Uterine smooth muscle cell (primary cell): ENCODE results near the gene TIMM9. TPM values are rescaled to one million over a fixed set of nuclear protein-coding genes. Genes with fewer than 3 reads are reported as not detected.

Experiments
- total RNA-seq: library from RNA; depleted of rRNA; stranded (reverse); fragments of >200 nt; gene quantifications from 2 replicates; pipeline ENCODE4 v1.2.3, GENCODE V29; 2014

Gene TIMM9, protein sequence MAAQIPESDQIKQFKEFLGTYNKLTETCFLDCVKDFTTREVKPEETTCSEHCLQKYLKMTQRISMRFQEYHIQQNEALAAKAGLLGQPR
- 16.2 and 20.9 TPM in 2 replicates for total RNA-seq

DNA sequence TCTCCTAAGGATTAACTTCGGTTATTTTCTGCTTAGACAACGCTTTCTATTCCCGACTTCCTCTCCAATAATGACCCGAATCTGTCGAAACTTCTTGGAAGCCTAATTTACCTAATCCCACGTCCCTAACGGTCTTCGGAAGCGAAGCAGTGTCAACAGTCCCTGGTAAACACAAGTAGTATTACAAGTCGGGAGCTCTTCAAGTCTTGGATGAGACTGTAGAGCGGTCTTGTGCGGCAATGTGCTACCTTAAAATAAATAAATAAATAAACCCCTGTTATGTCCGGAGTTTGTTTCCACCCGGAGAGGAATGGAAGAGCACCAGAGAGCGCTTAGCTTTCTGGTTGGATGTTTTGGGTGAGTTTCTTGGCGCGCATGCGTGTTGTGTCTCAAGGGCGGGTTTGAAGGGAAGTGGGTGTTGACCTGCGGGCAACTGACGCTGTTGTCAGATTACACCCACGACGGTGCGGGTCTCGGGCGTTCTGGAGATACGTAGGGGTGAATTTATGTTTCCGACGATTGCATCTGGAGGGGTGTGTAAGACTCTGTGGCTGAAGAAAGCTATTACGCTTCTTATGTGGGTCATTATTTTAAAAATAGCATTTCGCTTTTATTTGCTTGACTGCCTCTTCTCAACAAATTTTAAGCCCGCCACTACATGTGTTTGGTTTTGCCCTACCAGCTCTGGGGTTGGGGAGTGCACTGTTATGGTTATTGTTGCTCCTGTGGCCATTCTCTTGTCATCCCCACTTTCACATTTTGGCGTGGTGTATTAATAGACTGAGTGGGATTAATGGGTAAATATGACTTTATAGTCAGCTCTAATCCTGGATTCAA, at the start of gene TIMM9, which contains the start of gene KIAA0586:
Gene TIMM9, minus strand, starts transcription at position 251 of the 837 bp plus-strand sequence. CDS start 15,586 bp downstream, outside the sequence.
Gene KIAA0586, plus strand, starts transcription at position 439 of the 837 bp plus-strand sequence. CDS start 546 bp downstream, outside the sequence.

DNA sequence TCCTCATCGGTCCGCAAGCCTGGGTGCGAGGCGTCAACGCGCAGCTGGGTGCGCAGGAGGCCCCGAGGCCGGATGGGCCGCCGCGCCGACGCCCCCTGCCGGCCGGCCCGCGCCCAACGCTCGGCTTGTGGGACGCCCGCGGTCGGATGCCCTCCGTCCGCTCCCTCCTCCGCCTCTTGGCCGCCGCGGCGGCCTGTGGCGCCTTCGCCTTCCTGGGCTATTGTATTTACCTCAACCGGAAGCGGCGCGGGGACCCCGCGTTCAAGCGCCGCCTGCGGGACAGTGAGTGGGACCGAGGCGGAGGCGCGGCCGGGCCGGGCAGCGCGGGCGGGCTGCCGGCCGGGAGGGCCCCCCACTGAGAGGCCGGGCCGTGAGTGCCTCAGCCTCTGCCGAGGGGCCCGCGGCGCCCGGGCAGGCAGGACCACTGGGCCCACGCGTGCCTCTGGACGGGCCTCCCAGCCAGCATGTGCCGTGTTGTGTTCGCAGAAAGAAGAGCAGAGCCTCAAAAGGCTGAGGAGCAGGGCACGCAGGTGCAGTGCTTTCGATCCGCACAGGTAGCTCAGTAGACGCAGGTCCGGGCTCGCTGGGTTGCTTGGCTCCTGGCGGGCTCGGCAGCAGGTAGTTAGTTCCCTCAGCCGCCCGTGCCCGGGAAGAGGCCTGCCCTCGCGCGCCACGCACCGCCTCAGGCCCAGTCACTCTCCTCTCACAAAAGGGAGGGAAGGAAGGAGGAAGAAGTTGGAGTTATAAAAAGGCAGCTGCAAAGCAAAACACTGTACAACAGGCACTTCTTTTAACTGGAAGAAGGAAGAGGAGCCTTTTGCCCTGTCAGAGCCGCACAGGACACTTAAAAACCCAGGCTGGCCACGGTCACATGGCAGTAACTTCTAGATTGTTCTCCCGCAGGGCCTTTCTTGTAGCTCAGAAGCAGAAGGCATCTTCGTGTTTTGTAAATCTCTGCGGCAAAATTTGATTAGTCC, 31.2 kb downstream of the TIMM9 start, which contains the start of gene TOMM20L:
Gene TOMM20L, plus strand, starts transcription at position 119 of the 977 bp plus-strand sequence. Its CDS starts 28 bp downstream, at position 147.

Other genes with a start within 250 kb of the TIMM9 start
- 43.9 and 50.4 TPM in 2 replicates for gene ACTR10, start 227.4 kb downstream of the TIMM9 start, total RNA-seq
- gene PSMA3, start 182.7 kb downstream of the TIMM9 start, total RNA-seq = 89.0 and 132 TPM in 2 replicates
- gene ARID4A, start 129.0 kb downstream of the TIMM9 start, total RNA-seq = 9.7 and 11.1 TPM in 2 replicates
- not detected in 2 replicates for gene TOMM20L, start 31.6 kb downstream of the TIMM9 start, total RNA-seq
- gene KIAA0586, start 188 bp upstream of the TIMM9 start, total RNA-seq = 24.6 and 35.7 TPM in 2 replicates
- gene DACT1, start 210.4 kb upstream of the TIMM9 start, total RNA-seq = 7.9 and 27.4 TPM in 2 replicates